HG03095 (cell line): ENCODE measurements around the gene ESR1.
A peak's percentile ranks its signal among the peaks of the same experiment; 100 is the strongest.

ENCODE experiments used
- ATAC-seq: cut with Tn5 transposase; IDR thresholded peaks from one replicate; pipeline ENCODE4 v1.9.1; 2021; ENCODE audit warnings: moderate library complexity; ENCODE audit not compliant: unreplicated experiment

ESR1 gene

GRCh38 chr6:151807513-151808370 is at the start of gene ESR1:
TSS of gene ESR1 (plus strand) at chr6:151807682. CDS start at chr6:151807913, 231 bp downstream.
- no peak for ATAC-seq

GRCh38 chr6:151760486-151760885 is 47.0 kb upstream of the ESR1 start:
- ATAC-seq: no peak

- no peak for ATAC-seq
Observed at GRCh38 chr6:151761851-151762250, 45.6 kb upstream of the ESR1 start.

GRCh38 chr6:151762817-151763216 is 44.7 kb upstream of the ESR1 start:
- no peak for ATAC-seq

GRCh38 chr6:151763303-151763702 is 44.2 kb upstream of the ESR1 start:
- ATAC-seq: no peak

- ATAC-seq: peak; percentile 69
Observed at GRCh38 chr6:151763938-151764680, 43.4 kb upstream of the ESR1 start.

GRCh38 chr6:151765444-151765886 is 42.0 kb upstream of the ESR1 start:
- peak; percentile 74 for ATAC-seq

GRCh38 chr6:151772446-151772845 is 35.0 kb upstream of the ESR1 start:
- no peak for ATAC-seq

GRCh38 chr6:151773382-151773781 is 34.1 kb upstream of the ESR1 start:
- no peak for ATAC-seq

GRCh38 chr6:151782560-151782959 is 24.9 kb upstream of the ESR1 start:
- ATAC-seq: no peak

GRCh38 chr6:151783692-151784091 is 23.8 kb upstream of the ESR1 start:
- ATAC-seq: no peak

- no peak for ATAC-seq
Observed at GRCh38 chr6:151784441-151785214, 22.9 kb upstream of the ESR1 start.

GRCh38 chr6:151796842-151797530 is 10.5 kb upstream of the ESR1 start:
- ATAC-seq: no peak

- no peak for ATAC-seq
Observed at GRCh38 chr6:151803743-151804142, 3.7 kb upstream of the ESR1 start.

- ATAC-seq: no peak
Observed at GRCh38 chr6:151804585-151805285, 2.7 kb upstream of the ESR1 start.

- no peak for ATAC-seq
Observed at GRCh38 chr6:151805286-151805840, 2.1 kb upstream of the ESR1 start.

- ATAC-seq: no peak
Observed at GRCh38 chr6:151806757-151807512, 547 bp upstream of the ESR1 start.

GRCh38 chr6:151808371-151809241 is 1.1 kb downstream of the ESR1 start:
- ATAC-seq: no peak
